ENCODE measurements around the gene RP2. TPM values are rescaled to one million over a fixed set of nuclear protein-coding genes. Genes with fewer than 3 reads are reported as not detected.

The RP2 gene
- total RNA-seq, 1 donor from 2014 or later = 14.6 TPM

DNA sequence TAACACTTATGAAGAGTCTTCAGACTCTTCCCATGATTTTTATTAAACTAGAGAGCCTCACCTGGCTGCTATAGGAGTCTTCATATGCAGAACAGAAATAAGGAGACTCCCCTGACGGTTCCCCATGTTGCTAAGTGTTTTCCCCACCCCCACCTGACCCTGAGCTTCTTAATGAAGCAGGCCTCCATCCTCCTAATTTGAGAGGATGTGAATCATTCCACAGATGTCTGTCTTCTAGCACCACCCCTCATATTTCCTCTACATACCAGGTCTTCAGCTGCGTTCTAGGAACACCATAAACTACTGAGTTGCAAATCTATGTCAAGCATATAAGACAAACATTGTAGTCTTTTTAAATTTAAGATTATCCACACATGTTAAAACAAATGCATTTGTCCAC lies 36.9 kb downstream of the RP2 start:
- H3K27ac ChIP-seq (ENCODE audit: low read depth, low read length) = no peak overlapping the region
- no peak overlapping the region for H3K4me3 ChIP-seq (ENCODE audit: low read length in 3 of 3)
- no peaks in the 10 kb centered on the region for H3K36me3 ChIP-seq (ENCODE audit: control insufficient read depth in 3 of 3, insufficient read depth in 3 of 3, low read length in 3 of 3)
- H3K4me1 ChIP-seq (ENCODE audit: control insufficient read depth in 3 of 3, insufficient read depth in 3 of 3, low read length in 3 of 3) = no peaks in the 10 kb centered on the region
- H3K9ac ChIP-seq (ENCODE audit: low read depth in 1 of 3, low read length in 3 of 3) = no peak overlapping the region
- H3K27me3 ChIP-seq (ENCODE audit: control insufficient read depth in 3 of 3, insufficient read depth in 3 of 3, low read length in 3 of 3) = no peaks in the 10 kb centered on the region
- H3K9me3 ChIP-seq (ENCODE audit: control insufficient read depth in 3 of 3, low read length in 3 of 3) = no peaks in the 10 kb centered on the region

- no peaks in the 10 kb centered on the region for H3K36me3 ChIP-seq (ENCODE audit: control insufficient read depth in 3 of 3, insufficient read depth in 3 of 3, low read length in 3 of 3)
- no peak overlapping the region for H3K4me3 ChIP-seq (ENCODE audit: low read length in 3 of 3)
- H3K4me1 ChIP-seq (ENCODE audit: control insufficient read depth in 3 of 3, insufficient read depth in 3 of 3, low read length in 3 of 3) = no peaks in the 10 kb centered on the region
These were observed 40.1 kb downstream of the RP2 start for GRCh38 chrX:46876901-46877300.

DNA sequence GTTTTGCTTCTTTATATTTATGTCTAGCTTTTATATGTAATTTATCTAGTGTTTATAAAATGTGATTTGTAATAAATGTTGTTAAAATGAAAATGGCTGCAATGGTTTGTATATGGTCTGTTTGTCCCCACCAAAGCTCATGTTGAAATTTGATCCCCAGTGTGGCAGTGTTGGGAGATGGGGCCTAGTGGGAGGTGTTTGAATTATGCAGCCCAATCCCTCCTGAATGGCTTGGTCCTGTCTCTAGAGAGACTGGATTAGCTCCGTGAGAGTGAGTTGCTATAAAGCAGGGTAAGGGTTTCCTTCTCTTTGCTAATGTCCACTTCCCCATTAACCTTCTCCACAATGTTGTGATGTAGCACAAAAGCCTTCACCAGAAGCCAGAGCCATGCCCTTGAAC lies 45.4 kb downstream of the RP2 start:
- Histone ChIP-seq H3K36me3 (ENCODE audit: control insufficient read depth in 3 of 3, insufficient read depth in 3 of 3, low read length in 3 of 3) (no peaks in the 10 kb centered on the region), H3K9ac (ENCODE audit: low read depth in 1 of 3, low read length in 3 of 3) (no peak overlapping the region), H3K27me3 (ENCODE audit: control insufficient read depth in 3 of 3, insufficient read depth in 3 of 3, low read length in 3 of 3) (no peaks in the 10 kb centered on the region), H3K4me3 (ENCODE audit: low read length in 3 of 3) (no peak overlapping the region), H3K4me1 (ENCODE audit: control insufficient read depth in 3 of 3, insufficient read depth in 3 of 3, low read length in 3 of 3) (no peaks in the 10 kb centered on the region), H3K27ac (ENCODE audit: low read depth, low read length) (no peak overlapping the region), H3K9me3 (ENCODE audit: control insufficient read depth in 3 of 3, low read length in 3 of 3) (no peaks in the 10 kb centered on the region)

More at GRCh38 chrX:46876901-46877300, 40.1 kb downstream of the RP2 start:
- no peaks in the 10 kb centered on the region for H3K27me3 ChIP-seq (ENCODE audit: control insufficient read depth in 3 of 3, insufficient read depth in 3 of 3, low read length in 3 of 3)
- H3K9ac ChIP-seq (ENCODE audit: low read depth in 1 of 3, low read length in 3 of 3) = no peak overlapping the region
- no peak overlapping the region for H3K27ac ChIP-seq (ENCODE audit: low read depth, low read length)
- H3K9me3 ChIP-seq (ENCODE audit: control insufficient read depth in 3 of 3, low read length in 3 of 3) = no peaks in the 10 kb centered on the region

- Histone ChIP-seq H3K27ac (ENCODE audit: low read depth, low read length) (no peak overlapping the region), H3K4me1 (ENCODE audit: control insufficient read depth in 3 of 3, insufficient read depth in 3 of 3, low read length in 3 of 3) (no peaks in the 10 kb centered on the region), H3K9ac (ENCODE audit: low read depth in 1 of 3, low read length in 3 of 3) (no peak overlapping the region), H3K4me3 (ENCODE audit: low read length in 3 of 3) (no peak overlapping the region), H3K27me3 (ENCODE audit: control insufficient read depth in 3 of 3, insufficient read depth in 3 of 3, low read length in 3 of 3) (no peaks in the 10 kb centered on the region), H3K9me3 (ENCODE audit: control insufficient read depth in 3 of 3, low read length in 3 of 3) (no peaks in the 10 kb centered on the region), H3K36me3 (ENCODE audit: control insufficient read depth in 3 of 3, insufficient read depth in 3 of 3, low read length in 3 of 3) (no peaks in the 10 kb centered on the region)
These were observed 48.0 kb downstream of the RP2 start for GRCh38 chrX:46884799-46885198.

DNA sequence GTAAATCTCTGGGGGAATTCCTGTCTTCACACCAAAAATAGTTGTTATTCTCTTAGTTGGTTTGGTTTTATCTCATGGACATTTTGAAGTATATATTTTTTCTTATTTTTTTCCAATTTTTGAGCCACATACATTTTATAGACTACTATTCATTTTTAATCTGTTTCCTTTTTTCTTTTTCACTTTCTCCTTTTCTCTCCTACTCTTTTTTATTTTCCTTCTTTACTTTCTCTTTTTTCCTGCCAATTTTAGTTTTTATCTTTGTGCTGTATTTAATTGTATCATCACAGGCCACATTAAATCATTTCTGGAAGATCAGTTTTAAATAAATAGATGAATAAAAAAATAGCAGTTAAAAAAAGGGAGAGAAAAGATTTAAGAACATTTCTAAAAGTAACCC lies 61.4 kb downstream of the RP2 start:
- H3K36me3 ChIP-seq (ENCODE audit: control insufficient read depth in 3 of 3, insufficient read depth in 3 of 3, low read length in 3 of 3) = no peaks in the 10 kb centered on the region
- no peak overlapping the region for H3K4me3 ChIP-seq (ENCODE audit: low read length in 3 of 3)
- H3K27me3 ChIP-seq (ENCODE audit: control insufficient read depth in 3 of 3, insufficient read depth in 3 of 3, low read length in 3 of 3) = no peaks in the 10 kb centered on the region
- no peak overlapping the region for H3K27ac ChIP-seq (ENCODE audit: low read depth, low read length)
- no peaks in the 10 kb centered on the region for H3K9me3 ChIP-seq (ENCODE audit: control insufficient read depth in 3 of 3, low read length in 3 of 3)
- H3K9ac ChIP-seq (ENCODE audit: low read depth in 1 of 3, low read length in 3 of 3) = no peak overlapping the region
- H3K4me1 ChIP-seq (ENCODE audit: control insufficient read depth in 3 of 3, insufficient read depth in 3 of 3, low read length in 3 of 3) = no peaks in the 10 kb centered on the region

DNA sequence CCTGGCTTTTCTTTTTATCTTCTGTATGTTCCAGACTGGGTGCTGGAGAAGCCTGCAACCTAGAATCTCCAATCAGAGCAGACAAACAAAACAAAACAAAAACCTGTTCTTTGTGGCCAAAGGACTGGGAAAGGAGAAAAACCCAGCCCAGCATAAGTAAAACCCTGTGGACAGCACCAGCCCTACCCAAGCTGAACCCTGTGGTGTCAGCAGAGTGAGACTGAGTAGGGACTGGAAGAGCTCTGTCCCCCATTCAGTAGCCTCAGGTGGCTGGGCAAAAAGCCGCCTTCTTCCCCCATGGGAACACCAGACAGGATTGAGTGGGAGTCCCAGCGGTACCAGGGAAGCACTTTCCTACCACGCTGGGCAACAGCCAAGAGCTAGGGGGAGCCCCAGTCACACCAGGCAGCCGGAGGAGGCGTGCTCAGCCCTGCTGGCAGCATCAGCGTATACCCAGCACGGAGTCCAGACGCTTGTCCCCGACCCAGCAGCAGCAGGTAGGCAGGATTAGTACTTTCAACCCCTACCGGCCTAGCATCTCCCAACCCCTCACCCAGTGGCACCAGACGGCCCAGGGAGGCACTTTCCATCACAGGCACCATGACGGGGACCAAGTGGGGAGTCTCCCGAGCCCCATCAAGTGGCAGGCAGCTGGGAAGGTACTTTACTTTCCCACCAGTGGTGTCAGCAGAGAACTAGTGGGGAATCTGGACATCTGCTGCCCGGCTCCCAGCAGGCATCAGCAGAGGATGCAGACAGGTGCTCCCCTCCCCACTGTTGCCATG lies 66.8 kb downstream of the RP2 start:
- Histone ChIP-seq H3K9ac (ENCODE audit: low read depth in 1 of 3, low read length in 3 of 3) (peak overlapping the region in 2 of 3 donors; percentile 45 to 47), H3K27me3 (ENCODE audit: control insufficient read depth in 3 of 3, insufficient read depth in 3 of 3, low read length in 3 of 3) (no peaks in the 10 kb centered on the region), H3K4me3 (ENCODE audit: low read length in 3 of 3) (peak overlapping the region; percentile 61 to 73 (median 66)), H3K4me1 (ENCODE audit: control insufficient read depth in 3 of 3, insufficient read depth in 3 of 3, low read length in 3 of 3) (no peaks in the 10 kb centered on the region), H3K27ac (ENCODE audit: low read depth, low read length) (no peak overlapping the region), H3K36me3 (ENCODE audit: control insufficient read depth in 3 of 3, insufficient read depth in 3 of 3, low read length in 3 of 3) (no peaks in the 10 kb centered on the region), H3K9me3 (ENCODE audit: control insufficient read depth in 3 of 3, low read length in 3 of 3) (no peaks in the 10 kb centered on the region)

GRCh38 chrX:46904626-46905025 lies 67.8 kb downstream of the RP2 start:
- Histone ChIP-seq H3K4me1 (ENCODE audit: control insufficient read depth in 3 of 3, insufficient read depth in 3 of 3, low read length in 3 of 3) (no peaks in the 10 kb centered on the region), H3K27me3 (ENCODE audit: control insufficient read depth in 3 of 3, insufficient read depth in 3 of 3, low read length in 3 of 3) (no peaks in the 10 kb centered on the region), H3K27ac (ENCODE audit: low read depth, low read length) (no peak overlapping the region), H3K9me3 (ENCODE audit: control insufficient read depth in 3 of 3, low read length in 3 of 3) (no peaks in the 10 kb centered on the region), H3K9ac (ENCODE audit: low read depth in 1 of 3, low read length in 3 of 3) (no peak overlapping the region), H3K36me3 (ENCODE audit: control insufficient read depth in 3 of 3, insufficient read depth in 3 of 3, low read length in 3 of 3) (no peaks in the 10 kb centered on the region), H3K4me3 (ENCODE audit: low read length in 3 of 3) (no peak overlapping the region)

DNA sequence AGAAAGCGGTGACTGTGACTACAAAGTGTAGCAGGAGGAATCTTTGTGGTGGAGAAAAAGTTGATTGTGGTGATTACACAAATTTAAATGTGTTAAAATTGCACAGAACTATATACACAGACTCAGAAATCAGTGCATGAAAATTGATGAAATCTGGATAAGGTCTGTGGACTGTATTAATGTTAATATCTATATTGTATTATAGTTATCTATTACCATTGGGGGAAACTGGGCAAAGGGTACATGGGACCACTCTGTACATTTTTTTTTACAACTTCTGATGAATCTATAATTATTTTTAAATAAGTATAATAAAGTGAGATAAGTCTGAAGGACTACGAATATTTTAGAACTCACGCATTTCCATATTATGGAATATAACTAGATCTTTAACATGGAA lies 73.6 kb downstream of the RP2 start:
- H3K27ac ChIP-seq (ENCODE audit: low read depth, low read length) = no peak overlapping the region
- H3K4me1 ChIP-seq (ENCODE audit: control insufficient read depth in 3 of 3, insufficient read depth in 3 of 3, low read length in 3 of 3) = peaks cover 0 to 2% (median 0%) of the 10 kb centered on the region in 3 donors
- H3K36me3 ChIP-seq (ENCODE audit: control insufficient read depth in 3 of 3, insufficient read depth in 3 of 3, low read length in 3 of 3) = no peaks in the 10 kb centered on the region
- H3K4me3 ChIP-seq (ENCODE audit: low read length in 3 of 3) = no peak overlapping the region
- peaks cover 0 to 10% (median 0%) of the 10 kb centered on the region in 3 donors for H3K27me3 ChIP-seq (ENCODE audit: control insufficient read depth in 3 of 3, insufficient read depth in 3 of 3, low read length in 3 of 3)
- H3K9me3 ChIP-seq (ENCODE audit: control insufficient read depth in 3 of 3, low read length in 3 of 3) = no peaks in the 10 kb centered on the region
- H3K9ac ChIP-seq (ENCODE audit: low read depth in 1 of 3, low read length in 3 of 3) = no peak overlapping the region

DNA sequence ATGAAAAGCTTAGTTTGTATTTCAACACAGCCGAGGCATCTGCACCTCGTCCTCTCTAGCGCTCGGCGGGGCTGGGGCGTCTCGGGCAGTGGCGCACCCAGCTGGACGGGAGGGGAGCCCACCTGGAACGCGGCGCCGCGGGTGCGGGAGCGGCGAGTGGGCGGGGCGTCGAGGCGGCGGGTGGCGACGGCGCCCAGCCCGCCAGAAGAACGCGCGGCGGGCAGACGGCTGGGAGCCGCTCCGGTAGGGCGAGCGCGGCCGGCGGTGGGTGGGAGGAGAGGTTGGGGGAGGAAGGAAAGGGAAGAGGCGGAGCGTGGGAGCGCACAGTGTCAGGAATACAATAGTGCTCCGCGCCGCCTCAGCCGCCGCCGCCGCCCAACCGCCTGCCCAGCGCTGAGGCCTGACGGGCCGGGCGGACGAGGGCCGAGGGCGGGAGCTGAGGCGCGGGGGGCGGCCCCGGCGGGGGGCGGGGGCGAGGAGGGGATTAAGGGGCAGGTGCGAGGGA lies 75.3 kb downstream of the RP2 start, which contains the start of gene JADE3:
Gene JADE3 (plus strand): TSS at position 324 of the 505 bp plus-strand sequence. CDS start 72,474 bp downstream, outside the sequence.
- Histone ChIP-seq H3K9me3 (ENCODE audit: control insufficient read depth in 3 of 3, low read length in 3 of 3) (no peaks in the 10 kb centered on the region), H3K36me3 (ENCODE audit: control insufficient read depth in 3 of 3, insufficient read depth in 3 of 3, low read length in 3 of 3) (no peaks in the 10 kb centered on the region), H3K9ac (ENCODE audit: low read depth in 1 of 3, low read length in 3 of 3) (peak within 1 kb of the TSS in 2 of 3 donors; percentile 52 to 57), H3K4me1 (ENCODE audit: control insufficient read depth in 3 of 3, insufficient read depth in 3 of 3, low read length in 3 of 3) (peaks cover 0 to 2% (median 0%) of the 10 kb centered on the region in 3 donors), H3K4me3 (ENCODE audit: low read length in 3 of 3) (peak within 1 kb of the TSS; percentile 49 to 73 (median 59)), H3K27ac (ENCODE audit: low read depth, low read length) (no peak within 1 kb of the TSS), H3K27me3 (ENCODE audit: control insufficient read depth in 3 of 3, insufficient read depth in 3 of 3, low read length in 3 of 3) (peaks cover 0 to 13% (median 0%) of the 10 kb centered on the region in 3 donors)
